Hepatocyte (in vitro differentiated cells): ENCODE data around the gene APBA2. TPM values are rescaled to one million over a fixed set of nuclear protein-coding genes. Genes with fewer than 3 reads are reported as not detected.

Experiments
- DNase-seq: peaks from one replicate; pipeline ENCODE4 v3.0.0-alpha.2; 2016; ENCODE audit warnings: low spot score
- H2AFZ ChIP-seq: fragments of 200-600 bp; sonication (generic); 2 replicates; pipeline ENCODE4 v1.6.0; 2016; ENCODE audit warnings: antibody characterized with exemption, mild to moderate bottlenecking
- H3K27ac ChIP-seq: fragments of 200-600 bp; sonication (generic); 2 replicates; pipeline ENCODE4 v1.5.1; 2016; ENCODE audit warnings: mild to moderate bottlenecking
- H3K27me3 ChIP-seq: fragments of 200-600 bp; sonication (generic); 2 replicates; pipeline ENCODE4 v1.6.1; 2016
- H3K36me3 ChIP-seq: fragments of 200-600 bp; sonication (generic); replicated peaks from 2 replicates; pipeline ENCODE4 v1.5.1; 2016; ENCODE audit warnings: low read depth; ENCODE audit not compliant: insufficient read depth
- H3K4me1 ChIP-seq: fragments of 200-600 bp; sonication (generic); 2 replicates; pipeline ENCODE4 v1.5.1; 2016; ENCODE audit warnings: mild to moderate bottlenecking, moderate library complexity; ENCODE audit not compliant: insufficient read depth
- H3K4me2 ChIP-seq: fragments of 200-600 bp; sonication (generic); 2 replicates; pipeline ENCODE4 v1.6.0; 2016
- H3K4me3 ChIP-seq: fragments of 200-600 bp; sonication (generic); 2 replicates; pipeline ENCODE4 v1.5.1; 2016; ENCODE audit warnings: mild to moderate bottlenecking
- H3K79me2 ChIP-seq: fragments of 200-600 bp; sonication (generic); 2 replicates; pipeline ENCODE4 v1.6.0; 2017; ENCODE audit warnings: mild to moderate bottlenecking
- H3K9me2 ChIP-seq: fragments of 200-600 bp; sonication (generic); replicated peaks from 2 replicates; pipeline ENCODE4 v1.6.0; 2017; ENCODE audit warnings: mild to moderate bottlenecking; ENCODE audit not compliant: insufficient read depth
- H3K9me3 ChIP-seq: fragments of 200-600 bp; sonication (generic); 2 replicates; pipeline ENCODE4 v1.5.1; 2016; ENCODE audit warnings: low read depth, mild to moderate bottlenecking
- H4K20me1 ChIP-seq: fragments of 200-600 bp; sonication (generic); 2 replicates; pipeline ENCODE4 v1.6.0; 2016; ENCODE audit warnings: mild to moderate bottlenecking; ENCODE audit not compliant: insufficient read depth, poor library complexity, severe bottlenecking
- EZH2 ChIP-seq: fragments of 200-600 bp; sonication (generic); IDR thresholded peaks from 2 replicates; pipeline ENCODE4 v1.6.1; 2016; ENCODE audit warnings: antibody characterized with exemption, mild to moderate bottlenecking, borderline replicate concordance
- EZH2phosphoT487 ChIP-seq: fragments of 200-600 bp; sonication (generic); IDR thresholded peaks from one replicate; pipeline ENCODE4 v1.6.1; 2018; ENCODE audit warnings: antibody characterized with exemption, mild to moderate bottlenecking, low read depth, moderate library complexity; ENCODE audit not compliant: unreplicated experiment, severe bottlenecking
- WGBS: methylation state at CpG from one replicate; pipeline ENCODE4 v1.1.6; 2016; ENCODE audit warnings: low lambda C conversion rate; ENCODE audit errors: missing lambda C conversion rate; 5-methylcytosine and 5-hydroxymethylcytosine counted together
- polyA plus RNA-seq: library from polyadenylated mRNA; unstranded; fragments of >200 nt; fragmentation: Nextera tagmentation; extraction: Ambion mirVana; gene quantifications from 2 replicates; pipeline ENCODE4 v1.2.1, GENCODE V29; 2016
- total RNA-seq: library from RNA; depleted of rRNA; stranded (reverse); fragments of >200 nt; gene quantifications from 2 replicates; pipeline ENCODE4 v1.2.3, GENCODE V29; 2014
- TF ChIP-seq, protein P1 (sequence below): fragments of 200-600 bp; sonication (generic); IDR thresholded peaks from 2 replicates; pipeline ENCODE4 v1.5.1; 2016; ENCODE audit warnings: antibody characterized with exemption, mild to moderate bottlenecking; ENCODE audit not compliant: poor library complexity

The APBA2 gene
- total and polyA plus RNA-seq, 2 experiments from 2014 or later, result 8.4 to 10.1 TPM

DNA sequence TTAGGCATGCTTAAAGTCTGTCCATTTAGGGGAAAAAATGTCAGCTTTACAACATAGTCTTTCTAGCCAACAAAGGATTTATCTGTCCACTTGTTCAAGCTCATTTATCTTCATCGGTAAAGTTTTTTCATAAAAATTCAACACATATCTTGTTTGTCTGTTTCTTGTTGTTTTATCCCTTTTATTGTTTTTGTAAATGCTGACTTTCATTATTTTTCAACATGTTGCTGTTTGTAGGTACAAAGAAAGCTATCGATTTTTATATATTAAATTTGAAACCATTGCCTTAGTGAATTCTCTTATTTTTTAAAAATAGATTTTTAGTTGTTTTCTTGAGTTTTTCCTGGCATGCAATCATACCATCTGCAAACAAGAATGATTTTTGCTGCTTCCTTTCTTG, 198.1 kb downstream of the APBA2 start:
- no peaks in the 10 kb centered on the region for H3K9me3 ChIP-seq
- H3K4me3 ChIP-seq, result no peak overlapping the region
- no peaks in the 10 kb centered on the region for H3K27me3 ChIP-seq
- no peak for DNase-seq
- H3K4me2 ChIP-seq, result no peak overlapping the region
- H3K79me2 ChIP-seq, result no peaks in the 10 kb centered on the region
- H3K9me2 ChIP-seq, result no peaks in the 10 kb centered on the region
- H3K36me3 ChIP-seq, result no peaks in the 10 kb centered on the region
- no peak overlapping the region for H3K27ac ChIP-seq
- no peaks in the 10 kb centered on the region for H3K4me1 ChIP-seq
- H2AFZ ChIP-seq, result no peak overlapping the region
- H4K20me1 ChIP-seq, result no peaks in the 10 kb centered on the region
- TF ChIP-seq EZH2 (no peak), EZH2phosphoT487 (no peak)
- TF ChIP-seq, protein P1, sequence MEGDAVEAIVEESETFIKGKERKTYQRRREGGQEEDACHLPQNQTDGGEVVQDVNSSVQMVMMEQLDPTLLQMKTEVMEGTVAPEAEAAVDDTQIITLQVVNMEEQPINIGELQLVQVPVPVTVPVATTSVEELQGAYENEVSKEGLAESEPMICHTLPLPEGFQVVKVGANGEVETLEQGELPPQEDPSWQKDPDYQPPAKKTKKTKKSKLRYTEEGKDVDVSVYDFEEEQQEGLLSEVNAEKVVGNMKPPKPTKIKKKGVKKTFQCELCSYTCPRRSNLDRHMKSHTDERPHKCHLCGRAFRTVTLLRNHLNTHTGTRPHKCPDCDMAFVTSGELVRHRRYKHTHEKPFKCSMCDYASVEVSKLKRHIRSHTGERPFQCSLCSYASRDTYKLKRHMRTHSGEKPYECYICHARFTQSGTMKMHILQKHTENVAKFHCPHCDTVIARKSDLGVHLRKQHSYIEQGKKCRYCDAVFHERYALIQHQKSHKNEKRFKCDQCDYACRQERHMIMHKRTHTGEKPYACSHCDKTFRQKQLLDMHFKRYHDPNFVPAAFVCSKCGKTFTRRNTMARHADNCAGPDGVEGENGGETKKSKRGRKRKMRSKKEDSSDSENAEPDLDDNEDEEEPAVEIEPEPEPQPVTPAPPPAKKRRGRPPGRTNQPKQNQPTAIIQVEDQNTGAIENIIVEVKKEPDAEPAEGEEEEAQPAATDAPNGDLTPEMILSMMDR, result no peak
- 90% methylated on average over 2 of the region's 2 CpGs for WGBS

DNA sequence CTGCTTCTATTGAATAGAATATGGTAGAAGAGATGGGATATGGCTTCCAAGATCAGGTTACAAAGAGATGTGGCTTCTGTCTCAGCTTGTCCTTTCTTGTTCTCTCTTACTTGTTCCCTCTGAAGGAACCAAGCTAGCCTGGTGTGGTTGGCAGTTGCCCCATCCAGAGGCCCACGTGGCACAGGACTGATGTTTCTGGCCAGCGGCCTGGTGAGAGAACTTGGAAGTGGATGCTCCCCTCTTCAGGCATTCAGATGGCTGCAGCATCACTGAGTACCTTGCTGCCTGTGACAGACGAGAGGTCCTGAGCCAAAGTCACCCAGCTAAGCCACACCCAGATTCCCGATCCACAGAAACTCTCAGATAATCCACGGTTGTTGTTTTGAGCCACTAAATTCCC, 200.2 kb downstream of the APBA2 start:
- no peaks in the 10 kb centered on the region for H3K79me2 ChIP-seq
- H3K9me2 ChIP-seq, result no peaks in the 10 kb centered on the region
- H3K27ac ChIP-seq, result no peak overlapping the region
- no peak overlapping the region for H2AFZ ChIP-seq
- H3K36me3 ChIP-seq, result no peaks in the 10 kb centered on the region
- H3K27me3 ChIP-seq, result no peaks in the 10 kb centered on the region
- WGBS, result 96% methylated on average over 5 of the region's 5 CpGs
- no peak overlapping the region for H3K4me3 ChIP-seq
- H3K4me1 ChIP-seq, result no peaks in the 10 kb centered on the region
- no peak for DNase-seq
- H4K20me1 ChIP-seq, result no peaks in the 10 kb centered on the region
- no peaks in the 10 kb centered on the region for H3K9me3 ChIP-seq
- no peak overlapping the region for H3K4me2 ChIP-seq
- TF ChIP-seq EZH2phosphoT487, result no peak
- no peak for TF ChIP-seq EZH2
- TF ChIP-seq, protein P1, result no peak

DNA sequence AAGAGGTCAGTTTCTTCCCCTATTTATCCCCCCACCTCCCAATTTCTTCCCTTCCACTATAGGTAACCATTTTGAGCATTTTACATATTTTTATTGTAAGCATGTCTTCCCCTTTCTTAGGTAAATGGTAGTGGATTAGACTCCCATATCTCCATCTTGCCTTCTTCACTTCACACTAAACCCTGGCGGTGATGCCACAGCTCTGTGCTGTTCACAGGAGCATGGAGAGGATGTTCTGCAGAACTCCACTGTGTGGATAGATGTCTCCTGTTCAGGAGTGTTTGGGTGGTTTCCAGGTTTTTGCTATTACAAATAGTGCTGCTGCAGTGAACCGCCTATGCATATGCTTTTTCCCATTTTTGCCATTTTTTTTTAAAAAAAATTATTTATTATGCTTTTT, 201.1 kb downstream of the APBA2 start:
- Histone ChIP-seq H3K79me2 (no peaks in the 10 kb centered on the region), H3K4me2 (no peak overlapping the region), H3K27ac (no peak overlapping the region), H4K20me1 (no peaks in the 10 kb centered on the region), H3K9me2 (no peaks in the 10 kb centered on the region), H3K4me1 (no peaks in the 10 kb centered on the region), H3K36me3 (no peaks in the 10 kb centered on the region), H3K27me3 (no peaks in the 10 kb centered on the region), H3K4me3 (no peak overlapping the region), H2AFZ (no peak overlapping the region), H3K9me3 (no peaks in the 10 kb centered on the region)
- TF ChIP-seq EZH2, result no peak
- no peak for TF ChIP-seq EZH2phosphoT487
- TF ChIP-seq, protein P1, result no peak
- 93% methylated on average over 2 of the region's 2 CpGs for WGBS
- DNase-seq, result no peak
